ENCODE results near the gene SPATA12. TPM values are rescaled to one million over a fixed set of nuclear protein-coding genes. Genes with fewer than 3 reads are reported as not detected.
A peak's percentile ranks its signal among the peaks of the same experiment; 100 is the strongest.

SPATA12 gene
- total and polyA plus RNA-seq, 2 donors (not counting 3 experiments of a cell fraction or from before 2014, with no cell fraction given), result 0.18 TPM; not detected in 1

GRCh38 chr3:57112206-57112605 lies 51.7 kb downstream of the SPATA12 start:
- no peak overlapping the region for H2AFZ ChIP-seq (ENCODE audit: low read depth, low read length)
- ChIA-PET POLR2A (no interaction called here), CTCF (interaction anchor here (0.6 to 3.0 kb wide), 10 partner anchors 8 to 105 kb away, joined by 3 to 10 read pairs (median 4); no protein-coding TSS in a partner anchor)
- dilution Hi-C loops (cut with MboI; ENCODE audit: extremely low pct_ligation_motif_present, low sequenced_read_pairs) (no loop called here), intact Hi-C loops (cut with micrococcal nuclease) (no loop called here)
- FAIRE-seq, result no peak
- H3K27me3 ChIP-seq (ENCODE audit: control insufficient read depth in 2 of 2, insufficient read depth in 2 of 2, low read length in 2 of 2), result peaks cover 7 to 8% of the 10 kb centered on the region in 2 experiments
- no peak overlapping the region for H3K4me3 ChIP-seq (replicated peaks in 1 of 3; ENCODE audit: insufficient read depth in 1 of 3, low read depth in 1 of 3, low read length in 3 of 3)
- H3K36me3 ChIP-seq (ENCODE audit: control insufficient read depth in 2 of 2, extremely low read depth in 1 of 2, insufficient read depth in 2 of 2, low read length in 2 of 2), result no peaks in the 10 kb centered on the region
- H4K20me1 ChIP-seq (replicated peaks; ENCODE audit: control insufficient read depth, extremely low read depth, insufficient read depth, low read length), result no peaks in the 10 kb centered on the region
- H3K79me2 ChIP-seq (ENCODE audit: control insufficient read depth, insufficient read depth, low read length), result no peaks in the 10 kb centered on the region
- H3K9ac ChIP-seq (replicated peaks; ENCODE audit: extremely low read depth, insufficient read depth, low read length), result no peak overlapping the region
- no TSS peak for BruUV-seq (replicated peaks)
- no peak for DNase-seq (ENCODE audit: low read depth, low spot score)
- H3K4me2 ChIP-seq (ENCODE audit: insufficient read depth, low read length), result no peak overlapping the region
- H3K27ac ChIP-seq (ENCODE audit: insufficient read depth, low read depth, low read length), result no peak overlapping the region
- no peaks in the 10 kb centered on the region for H3K9me1 ChIP-seq (replicated peaks; ENCODE audit: control insufficient read depth, extremely low read depth, insufficient read depth, low read length)
- no peaks in the 10 kb centered on the region for H3K9me3 ChIP-seq (replicated peaks; ENCODE audit: control insufficient read depth, insufficient read depth, low read length)
- TF ChIP-seq FOS (IDR thresholded peaks at IDR 0.05; ENCODE audit: borderline replicate concordance, insufficient read depth, low read length) (no peak), CTCF (IDR thresholded peaks at IDR 0.05; ENCODE audit: extremely low read depth in 1 of 2, insufficient read depth in 1 of 2, low read depth in 1 of 2, low read length in 2 of 2) (peak; percentile 31)
- no peaks in the 10 kb centered on the region for H3K4me1 ChIP-seq (ENCODE audit: control insufficient read depth, extremely low read depth, insufficient read depth, low read length)

- intact Hi-C loops (cut with micrococcal nuclease), result no loop called here
- BruUV-seq (replicated peaks), result no TSS peak
- H3K9ac ChIP-seq (replicated peaks; ENCODE audit: extremely low read depth, insufficient read depth, low read length), result no peak overlapping the region
- CTCF ChIA-PET, result interaction anchor here (0.6 to 0.8 kb wide), 2 partner anchors 16 to 53 kb away, joined by 3 read pairs; no protein-coding TSS in a partner anchor
- H3K9me3 ChIP-seq (replicated peaks; ENCODE audit: control insufficient read depth, insufficient read depth, low read length), result no peaks in the 10 kb centered on the region
- no peaks in the 10 kb centered on the region for H4K20me1 ChIP-seq (replicated peaks; ENCODE audit: control insufficient read depth, extremely low read depth, insufficient read depth, low read length)
- H3K27me3 ChIP-seq (ENCODE audit: control insufficient read depth in 2 of 2, insufficient read depth in 2 of 2, low read length in 2 of 2), result peaks cover 0 to 11% of the 10 kb centered on the region in 2 experiments
- H3K4me1 ChIP-seq (ENCODE audit: control insufficient read depth, extremely low read depth, insufficient read depth, low read length), result no peaks in the 10 kb centered on the region
- H3K4me3 ChIP-seq (replicated peaks in 1 of 3; ENCODE audit: insufficient read depth in 1 of 3, low read depth in 1 of 3, low read length in 3 of 3), result no peak overlapping the region
- H3K27ac ChIP-seq (ENCODE audit: insufficient read depth, low read depth, low read length), result no peak overlapping the region
- no peaks in the 10 kb centered on the region for H3K9me1 ChIP-seq (replicated peaks; ENCODE audit: control insufficient read depth, extremely low read depth, insufficient read depth, low read length)
- dilution Hi-C loops (cut with MboI; ENCODE audit: extremely low pct_ligation_motif_present, low sequenced_read_pairs), result no loop called here
- DNase-seq (ENCODE audit: low read depth, low spot score), result no peak
- no peak for FAIRE-seq
- no peaks in the 10 kb centered on the region for H3K36me3 ChIP-seq (ENCODE audit: control insufficient read depth in 2 of 2, extremely low read depth in 1 of 2, insufficient read depth in 2 of 2, low read length in 2 of 2)
- TF ChIP-seq POLR2A (IDR thresholded peaks at IDR 0.05; ENCODE audit: low read depth, low read length) (no peak), EZH2 (IDR thresholded peaks at IDR 0.05; ENCODE audit: borderline replicate concordance, low read depth, low read length, severe bottlenecking) (no peak), FOS (IDR thresholded peaks at IDR 0.05; ENCODE audit: borderline replicate concordance, insufficient read depth, low read length) (no peak), MYC (IDR thresholded peaks at IDR 0.05; ENCODE audit: low read depth, low read length) (no peak), POLR2AphosphoS5 (IDR thresholded peaks at IDR 0.05; ENCODE audit: insufficient read depth, low read depth, low read length) (no peak), JUN (IDR thresholded peaks at IDR 0.05; ENCODE audit: borderline replicate concordance, insufficient read depth, insufficient read length, low read depth) (no peak), MAX (IDR thresholded peaks at IDR 0.05; ENCODE audit: insufficient read depth, insufficient read length) (no peak), GATA2 (IDR thresholded peaks at IDR 0.05; ENCODE audit: insufficient read depth, insufficient read length, low read depth, low read length) (no peak), CTCF (IDR thresholded peaks at IDR 0.05; ENCODE audit: extremely low read depth in 1 of 2, insufficient read depth in 1 of 2, low read depth in 1 of 2, low read length in 2 of 2) (no peak)
- POLR2A ChIA-PET, result interaction anchor here (0.7 kb wide), 1 partner anchor 21 kb away, joined by 4 read pairs; no protein-coding TSS in a partner anchor
- H3K4me2 ChIP-seq (ENCODE audit: insufficient read depth, low read length), result no peak overlapping the region
- H2AFZ ChIP-seq (ENCODE audit: low read depth, low read length), result no peak overlapping the region
- no peaks in the 10 kb centered on the region for H3K79me2 ChIP-seq (ENCODE audit: control insufficient read depth, insufficient read depth, low read length)
These were observed 56.0 kb downstream of the SPATA12 start for GRCh38 chr3:57116501-57116900.

Data from endothelial cell of umbilical vein (primary cell).